Choroid plexus epithelial cell (primary cell): ENCODE results near the gene ETFB.

Experiments
- DNase-seq: peaks from one replicate; pipeline ENCODE4 v3.0.0-alpha.2; 2010; ENCODE audit warnings: low read depth
- H3K4me3 ChIP-seq: 2 replicates; pipeline ENCODE4 v1.5.1; 2011; ENCODE audit warnings: low read depth, mild to moderate bottlenecking, control low read depth, low read length, moderate library complexity
- TF ChIP-seq, protein P1 (sequence below): conservative IDR thresholded peaks from 2 replicates; pipeline ENCODE4 v1.5.1; 2011; ENCODE audit warnings: low read depth, mild to moderate bottlenecking, control low read depth, inconsistent platforms, low read length, moderate library complexity

The ETFB gene

GRCh38 chr19:51341066-51341465 lies 25.1 kb downstream of the ETFB start:
- H3K4me3 ChIP-seq, result no peak overlapping the region
- TF ChIP-seq, protein P1, sequence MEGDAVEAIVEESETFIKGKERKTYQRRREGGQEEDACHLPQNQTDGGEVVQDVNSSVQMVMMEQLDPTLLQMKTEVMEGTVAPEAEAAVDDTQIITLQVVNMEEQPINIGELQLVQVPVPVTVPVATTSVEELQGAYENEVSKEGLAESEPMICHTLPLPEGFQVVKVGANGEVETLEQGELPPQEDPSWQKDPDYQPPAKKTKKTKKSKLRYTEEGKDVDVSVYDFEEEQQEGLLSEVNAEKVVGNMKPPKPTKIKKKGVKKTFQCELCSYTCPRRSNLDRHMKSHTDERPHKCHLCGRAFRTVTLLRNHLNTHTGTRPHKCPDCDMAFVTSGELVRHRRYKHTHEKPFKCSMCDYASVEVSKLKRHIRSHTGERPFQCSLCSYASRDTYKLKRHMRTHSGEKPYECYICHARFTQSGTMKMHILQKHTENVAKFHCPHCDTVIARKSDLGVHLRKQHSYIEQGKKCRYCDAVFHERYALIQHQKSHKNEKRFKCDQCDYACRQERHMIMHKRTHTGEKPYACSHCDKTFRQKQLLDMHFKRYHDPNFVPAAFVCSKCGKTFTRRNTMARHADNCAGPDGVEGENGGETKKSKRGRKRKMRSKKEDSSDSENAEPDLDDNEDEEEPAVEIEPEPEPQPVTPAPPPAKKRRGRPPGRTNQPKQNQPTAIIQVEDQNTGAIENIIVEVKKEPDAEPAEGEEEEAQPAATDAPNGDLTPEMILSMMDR, result no peak
- DNase-seq, result no peak

- H3K4me3 ChIP-seq, result peak overlapping the region; percentile 76
- peak; percentile 99 for DNase-seq
- TF ChIP-seq, protein P1, result no peak
Measured at GRCh38 chr19:51339687-51340656, 26.2 kb downstream of the ETFB start.

GRCh38 chr19:51339313-51339686 lies 26.9 kb downstream of the ETFB start:
- no peak for DNase-seq

DNA sequence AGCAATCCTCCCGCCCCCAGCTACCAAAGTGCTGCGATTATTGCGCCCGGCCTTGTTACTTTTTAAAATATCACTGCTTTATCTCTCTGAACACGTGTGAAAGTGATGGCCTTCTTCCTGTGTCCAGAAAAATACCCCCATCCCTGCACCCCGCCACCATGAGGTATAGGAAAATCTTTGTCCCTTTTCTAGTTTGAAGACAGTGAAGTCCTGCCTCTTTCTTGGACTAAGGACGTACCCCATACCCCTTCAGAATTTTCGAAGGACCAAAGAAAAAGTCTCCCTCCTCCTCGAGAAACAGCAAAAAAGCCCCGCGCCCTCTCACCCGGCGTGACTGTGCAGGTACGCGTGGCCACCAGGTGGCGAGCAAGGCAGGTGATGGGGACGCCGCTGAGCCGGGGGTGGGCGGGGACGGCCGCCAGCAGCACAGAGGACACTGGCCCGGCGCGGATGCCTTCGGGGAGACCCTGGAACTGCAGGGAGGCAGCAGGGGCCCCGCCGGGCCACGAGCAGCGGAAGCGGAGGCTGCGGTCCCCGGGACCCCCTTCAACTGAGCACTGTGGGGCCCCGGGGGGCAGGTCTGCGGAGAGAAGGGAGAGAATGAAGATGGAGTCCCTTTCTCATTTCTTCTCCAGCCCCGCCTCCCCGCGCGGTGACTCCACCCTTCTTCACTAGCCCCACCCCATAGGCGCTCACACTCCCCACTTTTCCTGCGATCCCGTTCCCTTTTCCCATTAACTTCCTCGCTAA lies 27.4 kb downstream of the ETFB start:
- peak overlapping the region; percentile 76 for H3K4me3 ChIP-seq
- peak; percentile 78 for DNase-seq
- TF ChIP-seq, protein P1, result peak; percentile 82

More at GRCh38 chr19:51339313-51339686, 26.9 kb downstream of the ETFB start:
- TF ChIP-seq, protein P1, result peak; percentile 2
- peak overlapping the region; percentile 76 for H3K4me3 ChIP-seq

DNA sequence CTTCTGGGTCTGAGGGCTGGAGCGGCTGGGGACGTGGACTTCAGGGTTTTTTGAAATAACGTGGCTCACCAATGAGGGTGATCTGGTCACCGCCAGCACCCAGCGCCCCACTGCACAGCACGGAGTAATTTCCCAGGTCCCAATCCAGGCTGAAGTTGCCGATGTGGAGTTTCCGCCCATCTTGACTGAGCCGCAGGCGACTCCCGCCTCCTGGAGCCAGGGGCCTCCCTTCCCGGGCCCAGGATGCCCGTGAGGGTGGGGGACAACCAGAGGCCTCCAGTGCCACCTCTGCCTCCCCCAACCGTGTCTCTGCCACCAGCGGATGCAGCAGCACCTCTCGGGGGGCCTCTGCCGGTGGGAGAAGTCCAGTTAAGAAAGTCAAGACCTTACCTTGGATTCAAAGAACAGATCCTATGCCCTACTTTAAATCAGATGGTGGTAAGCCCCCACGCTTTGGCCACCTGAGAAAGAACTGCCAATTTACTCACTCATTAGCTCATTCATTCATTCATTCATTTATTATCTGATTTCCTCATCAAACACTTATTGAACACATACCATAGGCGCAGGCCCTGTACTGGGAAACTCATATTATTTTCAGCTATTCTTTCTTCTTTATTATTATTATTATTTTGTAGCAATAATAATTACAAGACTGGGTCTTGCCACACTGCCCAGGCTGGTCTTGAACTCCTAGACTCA lies 28.2 kb downstream of the ETFB start:
- no peak overlapping the region for H3K4me3 ChIP-seq
- TF ChIP-seq, protein P1, result no peak
- no peak for DNase-seq

DNA sequence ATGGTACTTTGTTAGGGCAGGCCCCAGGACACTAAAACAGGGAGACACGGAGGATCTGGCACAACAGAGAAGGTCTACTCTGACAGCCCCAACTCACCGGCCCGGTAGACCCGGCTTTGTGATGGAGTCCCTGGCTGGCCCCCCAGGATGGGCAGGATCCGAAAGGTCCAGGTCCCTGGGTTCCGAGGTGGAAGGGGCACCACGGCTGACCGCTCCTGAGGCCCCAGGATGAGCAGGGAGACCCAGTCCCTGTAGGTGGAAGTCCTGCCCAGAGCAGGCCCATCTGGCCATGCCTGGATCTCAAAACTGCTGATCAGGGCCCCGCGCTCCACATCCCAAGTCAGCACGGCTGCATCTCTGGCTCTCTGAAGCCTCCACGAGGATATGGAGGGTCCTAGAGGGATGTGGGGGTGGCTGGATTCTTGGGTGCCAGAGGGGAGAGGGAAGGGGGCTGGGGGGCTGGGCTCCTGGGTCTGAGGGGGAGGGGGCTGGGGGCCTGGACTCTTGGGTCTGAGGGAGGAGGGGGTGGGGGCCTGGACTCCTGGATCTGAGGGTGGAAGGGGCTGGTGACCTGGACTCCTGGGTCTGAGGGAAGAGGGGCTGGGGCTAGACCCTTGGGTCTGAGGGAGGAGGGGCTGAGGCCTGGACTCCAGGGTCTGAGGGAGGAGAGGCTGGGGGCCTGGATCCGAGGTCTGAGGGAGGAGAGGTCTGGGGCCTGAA lies 28.9 kb downstream of the ETFB start:
- TF ChIP-seq, protein P1, result no peak
- DNase-seq, result no peak
- H3K4me3 ChIP-seq, result no peak overlapping the region
